ENCODE results near the gene UNC5B.
A peak's percentile ranks its signal among the peaks of the same experiment; 100 is the strongest.

The UNC5B gene

DNA sequence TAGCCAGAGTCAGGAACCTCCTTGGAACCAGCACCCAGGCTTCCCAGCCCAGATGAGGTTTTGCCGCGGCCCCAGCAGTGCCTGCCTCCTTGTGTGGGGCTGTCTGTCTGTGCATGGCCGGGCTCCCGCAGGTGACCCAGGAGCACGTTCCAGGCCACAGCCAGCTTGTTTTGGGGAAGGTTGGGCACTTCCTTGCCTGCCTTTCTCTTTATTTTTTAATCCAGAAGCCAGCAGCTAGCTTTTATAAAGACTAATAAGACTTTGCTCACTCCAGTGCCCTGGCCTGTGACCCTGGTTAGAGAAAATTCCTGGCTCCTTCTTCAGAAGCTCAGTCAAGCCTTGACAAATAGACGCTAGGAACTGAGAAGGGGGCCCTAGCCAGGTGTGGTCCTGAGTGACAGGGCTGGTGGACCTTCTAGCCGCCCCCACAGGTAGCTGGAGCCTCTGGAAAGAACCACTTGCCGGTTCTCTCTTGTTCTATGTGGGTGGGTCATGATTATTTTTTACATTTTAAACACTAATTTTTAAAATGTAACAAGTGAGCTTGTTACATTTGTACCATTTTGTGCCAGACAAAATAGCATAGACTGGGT lies 107.5 kb downstream of the UNC5B start:
- no peak for DNase-seq (ENCODE audit: low spot score)

- DNase-seq (ENCODE audit: low spot score), result no peak
These were observed 108.2 kb downstream of the UNC5B start for GRCh38 chr10:71320592-71320991.

DNA sequence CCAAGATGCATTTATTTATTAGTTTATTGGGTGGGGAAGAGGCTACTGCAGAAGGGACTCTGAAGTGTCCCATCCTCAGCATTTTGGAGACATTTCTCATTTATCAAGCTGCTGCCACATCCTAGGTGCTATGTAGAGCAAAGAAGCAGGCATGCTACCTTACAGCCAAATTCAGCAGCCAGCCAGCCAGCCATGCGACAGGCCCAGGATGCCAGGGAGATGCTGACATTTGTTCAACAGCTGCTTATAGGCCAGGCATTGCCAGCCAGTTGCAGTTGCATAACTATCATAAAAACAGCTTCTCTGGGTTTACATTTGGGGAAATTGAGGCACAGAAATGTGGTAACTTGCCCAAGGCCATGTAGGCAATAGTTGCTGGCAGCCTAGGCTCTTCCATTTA lies 109.0 kb downstream of the UNC5B start:
- DNase-seq (ENCODE audit: low spot score), result no peak

GRCh38 chr10:71323407-71323806 lies 111.0 kb downstream of the UNC5B start:
- DNase-seq (ENCODE audit: low spot score), result peak; percentile 9

- DNase-seq (ENCODE audit: low spot score), result no peak
These were observed 112.4 kb downstream of the UNC5B start for GRCh38 chr10:71324743-71325142.

DNA sequence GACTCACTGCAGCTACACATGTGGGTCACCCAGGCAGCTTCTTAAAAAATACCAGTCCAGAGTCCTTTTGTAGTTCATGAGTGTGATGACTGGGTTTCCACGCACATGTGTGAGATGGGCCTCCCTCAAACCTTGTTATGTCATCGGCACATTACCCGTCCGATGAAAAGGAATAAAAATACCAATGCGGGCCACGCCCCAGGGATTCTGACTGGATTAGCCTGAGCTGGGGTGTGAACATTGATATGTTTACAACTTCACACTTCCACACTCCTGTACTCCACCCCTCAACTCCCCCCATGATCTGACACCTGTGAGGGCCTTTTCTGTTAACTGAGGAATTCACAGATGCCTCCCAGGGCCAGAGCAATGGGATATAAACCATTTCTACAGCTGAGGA lies 112.9 kb downstream of the UNC5B start:
- DNase-seq (ENCODE audit: low spot score), result no peak

- DNase-seq (ENCODE audit: low spot score), result no peak
These were observed 114.1 kb downstream of the UNC5B start for GRCh38 chr10:71326464-71326881.

DNA sequence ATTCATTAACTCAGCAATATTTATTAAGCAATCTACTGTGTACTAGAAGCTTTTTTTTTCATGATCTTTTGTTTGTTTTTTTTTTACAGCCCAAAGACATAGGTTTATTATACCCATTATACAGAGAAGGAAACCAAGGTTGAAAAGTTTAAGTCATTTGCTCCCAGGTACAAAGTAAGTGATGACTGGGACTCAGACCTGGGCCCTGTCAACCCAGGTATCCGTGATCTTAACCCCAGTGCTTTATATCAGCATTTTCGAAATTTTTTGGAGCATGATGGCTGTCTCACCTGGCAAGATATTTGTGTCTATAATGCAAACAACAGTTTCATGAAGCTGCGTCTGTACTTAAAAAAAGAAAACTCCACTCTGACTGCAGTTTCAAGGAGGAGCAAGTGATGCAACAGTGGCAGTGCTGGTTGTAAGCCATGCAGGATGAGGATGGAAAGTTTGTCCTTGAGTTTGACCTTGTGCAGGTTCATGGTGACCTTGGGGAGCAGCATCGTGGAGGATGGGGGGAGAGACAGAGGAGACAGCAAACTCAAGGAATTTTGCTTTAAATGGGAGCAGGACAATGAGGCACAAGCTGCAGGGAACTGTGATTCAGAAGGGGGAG lies 118.5 kb downstream of the UNC5B start:
- no peak for DNase-seq (ENCODE audit: low spot score)

- no peak for DNase-seq (ENCODE audit: low spot score)
These were observed 119.4 kb downstream of the UNC5B start for GRCh38 chr10:71331736-71332135.

- no peak for DNase-seq (ENCODE audit: low spot score)
These were observed 120.1 kb downstream of the UNC5B start for GRCh38 chr10:71332466-71332865.

DNA sequence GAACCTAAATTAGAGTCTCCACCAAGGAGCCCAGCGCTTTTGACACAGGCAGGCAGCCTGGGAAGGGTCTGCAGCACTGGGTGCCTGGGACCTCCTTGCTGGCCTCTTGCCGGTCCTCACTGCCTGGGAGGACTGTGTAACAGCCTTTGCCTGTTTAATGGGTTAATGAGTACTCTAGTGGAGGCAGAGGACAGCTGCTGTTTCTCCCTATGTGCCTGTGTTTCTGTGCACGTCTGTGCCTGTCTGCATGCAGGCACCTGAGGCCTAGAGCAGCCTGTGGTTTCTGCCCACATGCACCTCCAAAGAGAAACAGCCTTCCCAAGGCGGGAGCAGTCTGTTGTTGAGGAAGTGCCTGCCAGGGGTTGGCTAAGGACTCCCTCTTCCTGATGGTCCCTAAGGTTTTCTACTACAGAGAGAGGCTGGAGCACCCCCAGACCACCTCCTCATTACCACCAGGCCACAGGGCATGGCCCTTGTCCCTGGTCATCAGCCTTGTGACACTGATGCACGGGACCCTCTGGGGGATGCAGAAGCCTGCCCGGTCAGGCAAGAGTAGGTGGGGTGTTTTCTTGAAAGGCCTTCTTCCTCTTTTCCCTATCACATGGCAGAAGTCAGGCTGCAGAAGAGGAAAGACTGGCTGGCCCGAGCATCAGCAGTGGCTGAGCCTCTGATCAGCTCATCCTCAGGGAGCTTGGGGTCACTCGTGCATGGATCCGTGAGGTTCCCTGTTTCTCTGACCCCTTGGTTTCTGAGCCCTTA lies 120.9 kb downstream of the UNC5B start:
- DNase-seq (ENCODE audit: low spot score), result no peak

GRCh38 chr10:71334221-71334791 lies 121.9 kb downstream of the UNC5B start:
- DNase-seq (ENCODE audit: low spot score), result no peak

DNA sequence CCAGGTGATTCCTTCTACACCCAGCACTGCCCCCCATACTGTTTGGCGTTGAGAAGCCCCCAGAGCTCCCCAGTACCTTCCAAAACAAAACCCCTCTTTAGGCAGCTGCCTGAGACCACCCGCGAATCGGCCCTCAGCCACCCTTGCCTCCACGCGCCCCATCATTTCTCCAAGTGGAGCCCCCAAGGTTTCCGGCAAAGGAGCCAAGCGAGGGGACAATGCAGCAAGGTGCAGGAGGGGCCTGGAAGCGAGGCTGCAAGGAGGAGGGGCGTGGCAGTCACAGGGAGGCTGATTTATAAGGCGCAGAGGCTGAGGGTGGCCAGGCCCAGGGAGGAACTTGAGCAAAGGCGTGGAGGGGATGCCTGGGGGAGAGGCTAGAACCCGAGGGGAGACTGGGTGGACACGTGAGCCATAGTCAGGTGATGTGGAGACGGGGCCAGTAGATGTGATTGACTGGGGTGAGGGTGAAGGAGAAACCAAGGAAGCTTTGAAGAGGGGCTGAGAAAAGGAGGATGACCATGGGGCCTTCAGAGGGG lies 122.9 kb downstream of the UNC5B start:
- DNase-seq (ENCODE audit: low spot score), result no peak

DNA sequence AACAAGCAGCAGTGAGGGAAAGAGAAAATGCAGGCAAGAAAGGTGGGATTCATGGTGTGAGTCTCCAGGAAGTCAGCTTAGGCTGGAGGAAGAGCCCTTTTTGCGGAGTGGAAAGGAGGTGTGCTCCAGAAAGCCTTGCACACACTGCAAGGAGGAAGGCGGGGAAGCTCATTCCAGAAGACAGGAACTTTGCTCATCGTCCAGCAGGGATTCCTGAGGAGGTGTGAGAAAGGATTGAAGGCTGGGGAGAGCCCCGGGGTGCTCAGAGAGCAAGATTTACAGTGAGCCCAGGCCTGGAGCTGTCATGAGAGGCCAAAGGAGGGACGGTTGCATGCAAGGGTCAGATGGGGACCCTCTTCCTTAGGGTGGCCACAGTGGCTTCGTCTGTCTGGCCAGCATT lies 124.3 kb downstream of the UNC5B start:
- no peak for DNase-seq (ENCODE audit: low spot score)

DNA sequence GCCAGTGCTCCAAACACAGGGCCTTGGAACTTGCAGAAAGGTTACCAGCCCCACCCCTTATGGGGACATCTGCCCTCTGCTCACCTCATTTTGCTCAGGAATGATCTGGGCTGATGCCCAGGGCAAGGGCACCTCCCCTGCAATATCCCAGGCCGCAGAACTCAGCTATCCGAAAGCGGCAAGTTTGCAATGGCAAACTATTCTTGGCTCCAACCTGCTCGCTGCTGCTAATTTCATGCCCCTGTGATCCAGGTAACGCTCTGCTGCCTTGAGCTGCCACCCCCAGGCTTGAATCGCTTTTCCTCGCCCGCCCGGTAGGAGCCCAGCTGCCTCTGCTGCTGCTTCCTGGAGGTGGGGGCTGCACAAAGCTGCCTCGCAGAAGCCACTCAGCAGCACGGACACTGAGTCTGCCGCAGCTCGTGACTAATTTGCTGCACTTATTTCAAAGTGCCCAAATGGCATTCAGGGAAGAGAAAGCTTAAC lies 124.9 kb downstream of the UNC5B start:
- DNase-seq (ENCODE audit: low spot score), result no peak

DNA sequence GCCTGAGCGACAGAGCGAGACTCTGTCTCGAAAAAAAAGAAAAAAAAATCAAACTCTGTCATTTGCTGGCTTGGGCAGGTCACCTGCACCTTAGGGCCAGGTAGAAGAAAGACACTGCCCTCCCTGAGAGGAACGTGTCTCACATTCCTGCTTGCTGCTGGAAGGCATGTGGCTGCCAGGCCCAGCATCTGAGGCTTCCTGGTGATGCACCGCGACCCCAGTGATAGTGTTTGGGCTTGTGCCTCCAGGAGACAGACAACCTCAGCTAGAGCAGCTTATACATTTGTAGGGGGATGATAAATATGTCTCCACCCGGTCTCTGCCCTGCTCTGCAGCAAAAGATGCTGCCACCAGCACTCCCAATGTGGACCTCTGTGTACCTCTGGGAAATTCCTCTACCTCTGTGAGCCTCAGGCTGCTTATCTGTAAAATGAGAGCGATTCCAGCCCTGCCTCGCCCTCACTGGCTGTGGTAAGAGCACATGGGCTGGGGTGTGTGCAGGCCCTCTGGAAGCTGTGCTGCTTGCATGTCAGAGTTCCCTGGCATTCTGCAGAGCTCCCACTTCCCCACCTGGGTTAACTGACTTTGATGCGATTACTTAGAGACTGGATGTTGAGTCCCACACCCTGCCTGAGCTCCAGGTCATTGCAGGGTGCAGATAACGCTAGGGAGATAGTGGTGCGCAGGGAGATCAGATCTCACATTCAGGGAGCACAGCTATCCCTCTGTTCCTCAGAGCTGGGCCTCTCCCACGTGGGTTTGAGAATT lies 126.5 kb downstream of the UNC5B start:
- DNase-seq (ENCODE audit: low spot score), result no peak

DNA sequence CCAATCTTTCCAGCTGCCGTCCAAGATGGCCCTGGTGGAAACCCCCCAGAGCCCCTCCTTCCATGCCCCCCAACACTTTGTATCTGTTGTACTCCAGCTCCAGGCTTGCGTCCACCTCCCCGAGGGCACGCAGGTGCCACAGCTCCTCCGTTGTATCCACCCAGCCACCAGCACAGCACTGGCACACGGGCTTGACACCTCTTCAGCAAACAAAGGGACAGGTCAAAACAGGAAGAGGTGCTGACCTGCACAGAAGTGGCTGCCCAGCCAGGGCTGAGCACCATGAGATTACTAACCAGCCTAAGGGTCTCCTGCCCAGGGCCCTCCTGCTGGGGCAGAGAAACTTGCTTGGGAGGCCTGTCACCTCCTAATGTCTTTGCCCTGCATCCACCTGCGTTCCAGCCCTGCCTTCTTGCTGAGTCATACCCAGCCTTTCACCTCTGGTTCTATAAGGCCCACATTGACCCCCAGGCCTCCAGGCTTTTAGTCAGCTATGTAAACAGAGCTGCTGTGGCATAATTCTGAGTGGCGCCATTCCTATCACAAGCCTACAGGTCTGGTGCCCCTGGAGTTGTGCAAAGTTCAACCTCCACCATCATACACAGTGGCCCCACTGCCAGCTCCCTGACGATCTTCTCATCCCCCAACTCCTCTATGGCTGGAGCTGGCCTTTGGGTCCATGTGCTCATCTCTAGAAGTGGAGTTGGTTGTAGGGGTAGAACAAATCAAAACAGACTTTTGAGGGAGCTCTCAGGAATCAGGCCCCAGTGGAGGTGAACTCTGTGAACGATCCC lies 127.6 kb downstream of the UNC5B start:
- no peak for DNase-seq (ENCODE audit: low spot score)

GRCh38 chr10:71342573-71343391 lies 130.4 kb downstream of the UNC5B start:
- DNase-seq (ENCODE audit: low spot score), result no peak

- DNase-seq (ENCODE audit: low spot score), result no peak
These were observed 131.0 kb downstream of the UNC5B start for GRCh38 chr10:71343392-71343773.

All from CD4-positive, alpha-beta T cell treated with Interleukin-2 at 100 ng/mL for 4 hours (primary cell).